PC-3 (cell line): ENCODE data around the gene DAPK3. TPM values are rescaled to one million over a fixed set of nuclear protein-coding genes. Genes with fewer than 3 reads are reported as not detected.

Experiments
- ATAC-seq: fragments of 200-7000 bp; cut with Tn5 transposase; 2 replicates; pipeline ENCODE4 v1.9.1; 2020; ENCODE audit warnings: mild to moderate bottlenecking, moderate library complexity
- BruUV-seq: library from RNA; stranded (reverse); fragments of 400-500 nt; replicated peaks from 2 replicates; lab custom pipeline; 2021; lab: Mats Ljungman, UMichigan
- CTCF ChIA-PET: fragments of 300-600 bp; sonication (Branson Sonifier 250); formaldehyde crosslinking; loops from one replicate; lab custom pipeline; 2022; ENCODE audit warnings: antibody characterized with exemption; lab: Charles Lee
- POLR2A ChIA-PET: fragments of 300-600 bp; sonication (Branson Sonifier 250); formaldehyde crosslinking; loops from one replicate; lab custom pipeline; 2022; ENCODE audit warnings: antibody characterized with exemption; ENCODE audit not compliant: unreplicated experiment; lab: Charles Lee
- DNase-seq: peaks from one replicate; pipeline ENCODE4 v3.0.0-alpha.2; 2015
- H2AFZ ChIP-seq: fragments of 300-600 bp; sonication (generic); 2 replicates; pipeline ENCODE4 v1.6.0; 2016; ENCODE audit warnings: antibody characterized with exemption, low read length
- H3F3A ChIP-seq: fragments of 300-600 bp; sonication (generic); one replicate; pipeline ENCODE4 v1.6.0; 2017; ENCODE audit warnings: antibody characterized with exemption, low read length, control low read depth, mild to moderate bottlenecking; ENCODE audit not compliant: unreplicated experiment
- H3K27ac ChIP-seq: fragments of 300-600 bp; sonication (generic); 2 replicates; pipeline ENCODE4 v1.5.1; 2016; ENCODE audit warnings: mild to moderate bottlenecking, low read length
- H3K27me3 ChIP-seq: fragments of 300-600 bp; sonication (generic); 2 replicates; pipeline ENCODE4 v1.6.1; 2016; ENCODE audit warnings: low read length, mixed read lengths
- H3K36me3 ChIP-seq: fragments of 300-600 bp; sonication (generic); 2 replicates; pipeline ENCODE4 v1.6.1; 2016; ENCODE audit warnings: low read depth, mixed run types, low read length, mixed read lengths
- H3K4me1 ChIP-seq: fragments of 300-600 bp; sonication (generic); 2 replicates; pipeline ENCODE4 v1.5.1; 2016; ENCODE audit warnings: low read length; ENCODE audit not compliant: insufficient read depth
- H3K4me2 ChIP-seq: fragments of 300-600 bp; sonication (generic); 2 replicates; pipeline ENCODE4 v1.6.0; 2016; ENCODE audit warnings: low read length
- H3K4me3 ChIP-seq: fragments of 300-600 bp; sonication (generic); 2 replicates; pipeline ENCODE4 v1.5.1; 2016; ENCODE audit warnings: mild to moderate bottlenecking, low read length, mixed read lengths
- H3K79me2 ChIP-seq: fragments of 300-600 bp; sonication (generic); 2 replicates; pipeline ENCODE4 v1.6.1; 2017; ENCODE audit warnings: low read length, mixed read lengths
- H3K9ac ChIP-seq: fragments of 300-600 bp; sonication (generic); 2 replicates; pipeline ENCODE4 v1.6.0; 2016; ENCODE audit warnings: mild to moderate bottlenecking, low read length
- H3K9me2 ChIP-seq: fragments of 300-600 bp; sonication (generic); replicated peaks from 2 replicates; pipeline ENCODE4 v1.6.1; 2016; ENCODE audit warnings: mixed run types, low read length, mixed read lengths
- H3K9me3 ChIP-seq: fragments of 300-600 bp; sonication (generic); 2 replicates; pipeline ENCODE4 v1.6.1; 2016; ENCODE audit warnings: low read length, mixed read lengths
- H4K20me1 ChIP-seq: fragments of 300-600 bp; sonication (generic); 2 replicates; pipeline ENCODE4 v1.6.1; 2016; ENCODE audit warnings: low read length, mixed read lengths
- CTCF ChIP-seq: fragments of 300-600 bp; sonication (generic); conservative IDR thresholded peaks from 2 replicates; pipeline ENCODE4 v1.5.1; 2017; ENCODE audit warnings: antibody characterized with exemption, low read depth, mild to moderate bottlenecking, low read length
- EZH2 ChIP-seq: fragments of 300-600 bp; sonication (generic); IDR thresholded peaks from one replicate; pipeline ENCODE4 v1.6.1; 2017; ENCODE audit warnings: antibody characterized with exemption, mild to moderate bottlenecking, low read length; ENCODE audit not compliant: unreplicated experiment
- EZH2phosphoT487 ChIP-seq: fragments of 300-600 bp; sonication (generic); IDR thresholded peaks from 2 replicates; pipeline ENCODE4 v1.6.1; 2018; ENCODE audit warnings: mild to moderate bottlenecking, antibody characterized with exemption, low read length, borderline replicate concordance
- intact Hi-C: fragments of 100-400 bp; cut with micrococcal nuclease; formaldehyde crosslinking; loops from 2 replicates; pipeline ENCODE4 v1.9.0; 2023
- total RNA-seq: library from RNA; depleted of rRNA; stranded (reverse); fragments of >200 nt; gene quantifications from 2 replicates; pipeline ENCODE4 v1.2.3, GENCODE V29; 2014

The DAPK3 gene
- total RNA-seq, 1 experiment from 2014 or later = 94.2 TPM

DNA sequence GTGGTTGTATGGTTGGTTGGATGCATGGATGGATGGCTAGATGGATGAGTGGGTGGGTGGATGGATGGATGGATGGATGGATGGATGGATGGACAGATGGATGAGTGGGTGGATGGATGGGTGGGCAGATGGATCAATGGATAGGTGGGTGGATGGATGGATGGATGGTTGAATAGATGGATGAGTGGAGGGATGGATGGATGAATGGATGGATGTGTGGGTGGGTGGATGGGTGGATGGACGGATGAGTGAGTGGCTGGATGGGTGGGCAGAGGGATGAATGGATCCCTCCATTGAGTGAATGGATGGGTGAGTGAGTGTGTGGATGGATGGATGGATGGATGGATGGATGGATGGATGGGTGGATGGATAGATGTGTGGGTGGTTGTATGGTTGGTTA, 47.0 kb downstream of the DAPK3 start:
- Histone ChIP-seq H3F3A (no peaks in the 10 kb centered on the region), H3K27me3 (no peaks in the 10 kb centered on the region), H3K36me3 (no peaks in the 10 kb centered on the region), H3K4me2 (no peak overlapping the region), H4K20me1 (no peaks in the 10 kb centered on the region), H3K79me2 (no peaks in the 10 kb centered on the region), H3K9ac (no peak overlapping the region), H3K9me2 (no peaks in the 10 kb centered on the region), H2AFZ (no peak overlapping the region), H3K27ac (no peak overlapping the region), H3K4me1 (no peaks in the 10 kb centered on the region), H3K9me3 (no peaks in the 10 kb centered on the region), H3K4me3 (no peak overlapping the region)
- BruUV-seq = no TSS peak
- CTCF ChIA-PET = no interaction called here
- ATAC-seq (no peak), DNase-seq (no peak)
- TF ChIP-seq CTCF (no peak), EZH2 (no peak), EZH2phosphoT487 (no peak)
- intact Hi-C loops = no loop called here
- POLR2A ChIA-PET = no interaction called here

- Histone ChIP-seq H3F3A (no peaks in the 10 kb centered on the region), H2AFZ (no peak overlapping the region), H4K20me1 (no peaks in the 10 kb centered on the region), H3K4me3 (no peak overlapping the region), H3K9me3 (no peaks in the 10 kb centered on the region), H3K27me3 (no peaks in the 10 kb centered on the region), H3K9me2 (no peaks in the 10 kb centered on the region), H3K79me2 (no peaks in the 10 kb centered on the region), H3K27ac (no peak overlapping the region), H3K36me3 (no peaks in the 10 kb centered on the region), H3K4me1 (no peaks in the 10 kb centered on the region), H3K9ac (no peak overlapping the region), H3K4me2 (no peak overlapping the region)
- DNase-seq (no peak), ATAC-seq (no peak)
- intact Hi-C loops = no loop called here
- POLR2A ChIA-PET = no interaction called here
- CTCF ChIA-PET = no interaction called here
- TF ChIP-seq EZH2phosphoT487 (no peak), EZH2 (no peak), CTCF (no peak)
- no TSS peak for BruUV-seq
These were observed 47.7 kb downstream of the DAPK3 start for GRCh38 chr19:3923096-3923758.

GRCh38 chr19:3919793-3920192, 51.1 kb downstream of the DAPK3 start:
- no peaks in the 10 kb centered on the region for H3K27me3 ChIP-seq
- no peak overlapping the region for H3K9ac ChIP-seq
- TF ChIP-seq EZH2phosphoT487 = no peak
- no peak for TF ChIP-seq EZH2
- TF ChIP-seq CTCF = no peak
- H3K9me3 ChIP-seq = no peaks in the 10 kb centered on the region
- no peak overlapping the region for H3K4me2 ChIP-seq
- no peaks in the 10 kb centered on the region for H3F3A ChIP-seq
- ChIA-PET POLR2A (no interaction called here), CTCF (no interaction called here)
- ATAC-seq = no peak
- H3K27ac ChIP-seq = no peak overlapping the region
- intact Hi-C loops = no loop called here
- no peaks in the 10 kb centered on the region for H3K4me1 ChIP-seq
- H4K20me1 ChIP-seq = no peaks in the 10 kb centered on the region
- H3K79me2 ChIP-seq = no peaks in the 10 kb centered on the region
- no peak overlapping the region for H3K4me3 ChIP-seq
- no peaks in the 10 kb centered on the region for H3K36me3 ChIP-seq
- no peak for DNase-seq
- no peak overlapping the region for H2AFZ ChIP-seq
- no peaks in the 10 kb centered on the region for H3K9me2 ChIP-seq
- no TSS peak for BruUV-seq
